SH-SY5Y (cell line): ENCODE data around the gene ANO9.

Experiments
- GATA2 ChIP-seq: IDR thresholded peaks from 2 replicates; pipeline ENCODE4 v1.6.1; 2011; ENCODE audit warnings: mild to moderate bottlenecking, low read depth, low read length
- GATA3 ChIP-seq: IDR thresholded peaks from 2 replicates; pipeline ENCODE4 v1.6.1; 2011; ENCODE audit warnings: low read depth, mild to moderate bottlenecking, low read length, moderate library complexity

- no peak for TF ChIP-seq GATA2
- TF ChIP-seq GATA3, result no peak
Observed at GRCh38 chr11:429391-429790, 12.4 kb downstream of the ANO9 start.
